MM.1S (cell line): ENCODE results near the gene GLB1L3.

Source experiments
- DNase-seq: peaks from one replicate; pipeline ENCODE4 v3.0.0-alpha.2; 2015
- H2AFZ ChIP-seq: fragments of 300-600 bp; sonication (generic); 2 replicates; pipeline ENCODE4 v1.6.0; 2016; ENCODE audit warnings: antibody characterized with exemption, low read length
- H3F3A ChIP-seq: fragments of 300-600 bp; sonication (generic); 2 replicates; pipeline ENCODE4 v1.6.1; 2016; ENCODE audit warnings: mild to moderate bottlenecking, antibody characterized with exemption, low read length, moderate library complexity, mixed read lengths; ENCODE audit not compliant: insufficient read depth
- H3K27ac ChIP-seq: fragments of 300-600 bp; sonication (generic); 2 replicates; pipeline ENCODE4 v1.5.1; 2016; ENCODE audit warnings: mild to moderate bottlenecking, low read length
- H3K27me3 ChIP-seq: fragments of 300-600 bp; sonication (generic); replicated peaks from 2 replicates; pipeline ENCODE4 v1.6.0; 2016; ENCODE audit warnings: low read length; ENCODE audit not compliant: insufficient read depth
- H3K36me3 ChIP-seq: fragments of 300-600 bp; sonication (generic); replicated peaks from 2 replicates; pipeline ENCODE4 v1.6.1; 2016; ENCODE audit warnings: mild to moderate bottlenecking, low read length, mixed read lengths; ENCODE audit not compliant: insufficient read depth
- H3K4me1 ChIP-seq: fragments of 300-600 bp; sonication (generic); 2 replicates; pipeline ENCODE4 v1.6.1; 2016; ENCODE audit warnings: low read length, mixed read lengths
- H3K4me2 ChIP-seq: fragments of 300-600 bp; sonication (generic); 2 replicates; pipeline ENCODE4 v1.6.0; 2016; ENCODE audit warnings: low read depth, low read length
- H3K4me3 ChIP-seq: fragments of 300-600 bp; sonication (generic); 2 replicates; pipeline ENCODE4 v1.5.1; 2016; ENCODE audit warnings: low read length, mixed read lengths
- H3K79me2 ChIP-seq: fragments of 300-600 bp; sonication (generic); 2 replicates; pipeline ENCODE4 v1.6.1; 2016; ENCODE audit warnings: mixed run types, low read length, mixed read lengths
- H3K9ac ChIP-seq: fragments of 300-600 bp; sonication (generic); 2 replicates; pipeline ENCODE4 v1.6.1; 2016; ENCODE audit warnings: low read length, mixed read lengths
- H3K9me2 ChIP-seq: fragments of 300-600 bp; sonication (generic); replicated peaks from 2 replicates; pipeline ENCODE4 v1.6.1; 2016; ENCODE audit warnings: mild to moderate bottlenecking, low read length, mixed read lengths; ENCODE audit not compliant: insufficient read depth
- H3K9me3 ChIP-seq: fragments of 300-600 bp; sonication (generic); replicated peaks from 2 replicates; pipeline ENCODE4 v1.6.1; 2016; ENCODE audit warnings: mild to moderate bottlenecking, low read length, mixed read lengths; ENCODE audit not compliant: insufficient read depth
- H4K20me1 ChIP-seq: fragments of 300-600 bp; sonication (generic); 2 replicates; pipeline ENCODE4 v1.6.1; 2016; ENCODE audit warnings: mild to moderate bottlenecking, low read length, moderate library complexity, mixed read lengths; ENCODE audit not compliant: insufficient read depth
- EZH2 ChIP-seq: fragments of 300-600 bp; sonication (generic); optimal IDR thresholded peaks from 2 replicates; pipeline ENCODE3; 2017; ENCODE audit warnings: low read depth, mild to moderate bottlenecking, antibody characterized with exemption, low read length, mixed read lengths
- EZH2phosphoT487 ChIP-seq: fragments of 300-600 bp; sonication (generic); IDR thresholded peaks from 2 replicates; pipeline ENCODE4 v1.6.1; 2018; ENCODE audit warnings: antibody characterized with exemption, low read length
- TF ChIP-seq, protein P1 (sequence below): fragments of 300-600 bp; sonication (generic); IDR thresholded peaks from 2 replicates; pipeline ENCODE4 v1.5.1; 2016; ENCODE audit warnings: antibody characterized with exemption, low read length, mixed read lengths

The GLB1L3 gene

DNA sequence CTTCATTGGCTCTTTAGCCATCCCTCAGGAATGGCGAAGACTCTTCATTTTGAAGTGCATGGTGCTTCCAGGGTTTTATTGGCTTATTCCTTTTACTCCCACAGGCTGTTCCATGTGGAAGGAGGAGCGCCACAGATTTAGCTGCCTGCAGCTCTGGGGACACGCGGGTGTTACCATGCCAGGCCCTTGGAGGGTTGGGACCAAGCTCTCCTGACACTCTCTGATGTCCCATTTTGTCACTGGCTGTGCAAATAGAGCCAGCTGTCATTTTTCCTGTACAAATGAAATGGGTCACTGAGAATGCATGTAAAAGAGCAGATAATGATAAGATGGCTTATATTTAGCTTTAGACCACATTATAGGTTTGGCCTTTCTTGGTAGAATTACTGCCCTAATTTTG is 32.3 kb upstream of the GLB1L3 start:
- H3K79me2 ChIP-seq: no peaks in the 10 kb centered on the region
- TF ChIP-seq EZH2: no peak
- no peak for TF ChIP-seq EZH2phosphoT487
- TF ChIP-seq, protein P1, sequence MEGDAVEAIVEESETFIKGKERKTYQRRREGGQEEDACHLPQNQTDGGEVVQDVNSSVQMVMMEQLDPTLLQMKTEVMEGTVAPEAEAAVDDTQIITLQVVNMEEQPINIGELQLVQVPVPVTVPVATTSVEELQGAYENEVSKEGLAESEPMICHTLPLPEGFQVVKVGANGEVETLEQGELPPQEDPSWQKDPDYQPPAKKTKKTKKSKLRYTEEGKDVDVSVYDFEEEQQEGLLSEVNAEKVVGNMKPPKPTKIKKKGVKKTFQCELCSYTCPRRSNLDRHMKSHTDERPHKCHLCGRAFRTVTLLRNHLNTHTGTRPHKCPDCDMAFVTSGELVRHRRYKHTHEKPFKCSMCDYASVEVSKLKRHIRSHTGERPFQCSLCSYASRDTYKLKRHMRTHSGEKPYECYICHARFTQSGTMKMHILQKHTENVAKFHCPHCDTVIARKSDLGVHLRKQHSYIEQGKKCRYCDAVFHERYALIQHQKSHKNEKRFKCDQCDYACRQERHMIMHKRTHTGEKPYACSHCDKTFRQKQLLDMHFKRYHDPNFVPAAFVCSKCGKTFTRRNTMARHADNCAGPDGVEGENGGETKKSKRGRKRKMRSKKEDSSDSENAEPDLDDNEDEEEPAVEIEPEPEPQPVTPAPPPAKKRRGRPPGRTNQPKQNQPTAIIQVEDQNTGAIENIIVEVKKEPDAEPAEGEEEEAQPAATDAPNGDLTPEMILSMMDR: no peak

DNA sequence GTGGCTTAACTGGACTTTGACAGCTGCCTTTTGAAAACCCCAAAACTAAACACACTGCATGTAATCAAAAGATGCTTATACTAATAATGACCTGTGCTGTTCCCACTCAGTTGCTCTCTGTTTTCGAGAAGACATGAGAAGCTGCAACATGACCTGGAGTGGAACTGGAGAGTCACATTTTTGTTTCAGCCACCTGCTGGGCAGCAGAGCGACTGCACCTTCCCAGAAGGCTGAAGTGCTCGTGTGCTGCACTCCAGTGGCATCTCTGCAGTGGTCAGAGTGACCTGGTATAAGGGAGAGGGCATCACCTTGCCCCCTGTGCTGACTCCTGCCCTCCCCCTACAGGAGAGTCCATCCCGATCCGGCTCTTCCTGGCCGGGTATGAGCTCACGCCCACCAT is 31.6 kb upstream of the GLB1L3 start:
- no peaks in the 10 kb centered on the region for H3K9me3 ChIP-seq
- H3K79me2 ChIP-seq: no peaks in the 10 kb centered on the region
- no peak overlapping the region for H3K27ac ChIP-seq
- TF ChIP-seq EZH2phosphoT487 (no peak), EZH2 (no peak)
- TF ChIP-seq, protein P1: peak; percentile 49
- no peak overlapping the region for H3K4me2 ChIP-seq
- no peaks in the 10 kb centered on the region for H3K9me2 ChIP-seq
- peaks cover 18% of the 10 kb centered on the region; the same call in 1 of the 2 replicates for H3F3A ChIP-seq
- no peak overlapping the region for H2AFZ ChIP-seq
- H3K27me3 ChIP-seq: no peaks in the 10 kb centered on the region
- H3K9ac ChIP-seq: no peak overlapping the region
- H3K36me3 ChIP-seq: no peaks in the 10 kb centered on the region; the same call in 1 of the 2 replicates
- peaks cover 17% of the 10 kb centered on the region for H3K4me1 ChIP-seq
- no peak overlapping the region for H3K4me3 ChIP-seq
- DNase-seq: peak; percentile 49
- H4K20me1 ChIP-seq: no peaks in the 10 kb centered on the region

More for the DNA sequence above, 32.3 kb upstream of the GLB1L3 start:
- no peak overlapping the region for H3K9ac ChIP-seq
- no peaks in the 10 kb centered on the region for H3K9me2 ChIP-seq
- H3K4me2 ChIP-seq: no peak overlapping the region
- DNase-seq: no peak
- H3K27me3 ChIP-seq: no peaks in the 10 kb centered on the region
- H3K4me3 ChIP-seq: no peak overlapping the region
- H3K27ac ChIP-seq: no peak overlapping the region
- peaks cover 12% of the 10 kb centered on the region for H3K4me1 ChIP-seq
- H3K36me3 ChIP-seq: no peaks in the 10 kb centered on the region; the same call in 1 of the 2 replicates
- H4K20me1 ChIP-seq: no peaks in the 10 kb centered on the region
- peaks cover 12% of the 10 kb centered on the region; the same call in 1 of the 2 replicates for H3F3A ChIP-seq
- H3K9me3 ChIP-seq: no peaks in the 10 kb centered on the region
- H2AFZ ChIP-seq: no peak overlapping the region

DNA sequence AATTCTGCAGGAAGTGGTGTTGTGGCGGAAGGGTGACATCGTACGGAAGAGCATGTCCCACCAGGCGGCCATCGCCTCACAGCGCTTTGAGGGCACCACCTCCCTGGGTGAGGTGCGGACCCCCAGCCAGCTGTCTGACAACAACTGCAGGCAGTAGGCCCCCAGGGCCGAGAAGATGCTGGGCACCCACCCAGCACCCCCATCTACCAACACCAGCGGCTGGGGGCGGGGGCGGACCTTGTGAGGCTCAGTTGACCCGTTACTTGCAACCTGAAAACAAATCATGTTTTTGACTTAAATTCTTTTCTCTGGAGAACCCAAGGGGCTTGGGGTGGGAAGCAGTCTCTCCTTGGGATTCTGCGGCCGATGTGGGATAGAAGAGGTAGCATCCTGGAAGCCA is 30.7 kb upstream of the GLB1L3 start:
- Histone ChIP-seq H3K9ac (no peak overlapping the region), H3K36me3 (peaks cover 6% of the 10 kb centered on the region; the same call in 1 of the 2 replicates), H3K9me2 (no peaks in the 10 kb centered on the region), H3K4me1 (peaks cover 21% of the 10 kb centered on the region), H3K27ac (no peak overlapping the region), H3F3A (peaks cover 18% of the 10 kb centered on the region; the same call in 1 of the 2 replicates), H2AFZ (no peak overlapping the region), H3K4me3 (no peak overlapping the region), H3K4me2 (no peak overlapping the region), H3K9me3 (no peaks in the 10 kb centered on the region), H3K79me2 (no peaks in the 10 kb centered on the region), H4K20me1 (no peaks in the 10 kb centered on the region), H3K27me3 (no peaks in the 10 kb centered on the region)
- TF ChIP-seq, protein P1: no peak
- TF ChIP-seq EZH2 (no peak), EZH2phosphoT487 (no peak)
- DNase-seq: no peak
